GM19193 (cell line): ENCODE data around the gene ZNF789.

Experiments
- POLR2A ChIP-seq: IDR thresholded peaks from 4 replicates; pipeline ENCODE4 v1.6.1; 2011; ENCODE audit not compliant: insufficient read depth, insufficient read length; ENCODE audit errors: extremely low read depth

The ZNF789 gene

GRCh38 chr7:99489235-99489634, 16.5 kb downstream of the ZNF789 start:
- no peak for TF ChIP-seq POLR2A

DNA sequence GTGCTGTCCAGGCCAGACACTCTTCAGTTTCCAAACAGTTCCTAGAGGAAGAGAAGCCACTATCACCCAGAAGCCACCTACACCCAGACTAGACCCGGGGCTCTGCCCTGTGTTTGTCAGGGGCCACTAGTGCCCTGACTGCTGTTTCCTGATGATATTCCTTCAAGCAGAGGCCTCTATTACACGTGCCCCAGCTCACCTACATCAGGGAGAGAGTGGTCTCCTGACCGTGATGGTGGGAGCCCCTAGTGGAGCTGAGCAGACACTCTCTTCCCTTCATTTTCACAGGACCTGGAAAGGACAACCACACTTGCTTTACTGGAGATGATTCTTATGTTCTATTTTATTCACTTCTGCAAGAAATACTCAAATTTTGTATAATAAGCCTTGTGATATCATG, 18.2 kb downstream of the ZNF789 start:
- TF ChIP-seq POLR2A, result no peak

DNA sequence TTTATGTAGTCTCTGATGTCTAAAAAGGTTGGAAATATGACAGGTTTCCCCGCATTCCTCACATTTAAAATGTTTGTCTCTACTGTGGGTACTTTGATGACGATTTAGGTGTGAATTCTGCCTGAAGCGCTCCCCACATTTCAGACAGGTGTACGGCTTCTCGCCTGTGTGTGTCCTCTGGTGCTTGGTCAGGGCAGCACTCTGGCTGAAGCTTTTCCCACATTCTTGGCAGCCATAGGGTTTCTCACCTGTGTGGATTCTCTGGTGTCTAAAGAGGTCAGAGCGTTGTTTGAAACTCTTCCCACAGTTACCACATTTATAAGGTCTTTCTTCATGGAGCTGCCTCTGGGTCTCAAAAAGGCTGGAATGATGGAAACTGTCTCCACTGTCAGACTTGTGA, 21.1 kb downstream of the ZNF789 start:
- TF ChIP-seq POLR2A, result no peak

DNA sequence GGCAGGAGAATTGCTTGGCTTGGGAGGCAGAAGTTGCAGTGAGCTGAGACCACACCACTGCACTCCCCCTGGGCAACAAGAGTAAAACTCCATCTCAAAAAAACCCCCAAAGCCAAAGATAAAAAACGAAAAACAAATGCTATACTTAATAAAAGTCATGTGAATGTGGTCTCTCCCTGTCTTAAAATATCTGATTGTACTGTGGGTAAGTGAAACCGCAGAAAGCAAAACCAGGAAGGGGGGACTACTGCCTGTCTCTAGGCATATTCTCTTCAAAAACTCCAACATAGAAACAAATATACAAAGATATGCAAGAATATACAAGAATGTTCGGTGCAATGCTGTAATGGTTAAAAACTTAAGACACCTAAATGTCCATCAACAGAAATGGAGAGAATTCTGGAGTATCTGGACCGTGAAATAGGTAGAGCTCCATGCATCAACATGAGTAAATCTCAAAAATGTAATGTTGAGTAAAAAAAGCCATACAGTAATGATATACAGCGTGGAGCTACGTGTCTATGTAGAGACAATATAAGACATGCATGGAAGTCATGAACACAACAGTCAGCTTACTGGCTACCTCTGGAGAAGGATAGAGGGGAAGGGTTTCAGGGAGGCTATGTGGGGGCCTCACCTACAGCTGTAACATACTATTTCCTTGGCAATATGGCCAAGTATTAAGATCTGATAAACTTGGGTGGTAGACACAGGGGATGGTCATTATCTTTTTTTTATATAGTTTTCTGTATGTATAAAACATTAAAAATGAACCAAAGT, 25.3 kb downstream of the ZNF789 start:
- no peak for TF ChIP-seq POLR2A

DNA sequence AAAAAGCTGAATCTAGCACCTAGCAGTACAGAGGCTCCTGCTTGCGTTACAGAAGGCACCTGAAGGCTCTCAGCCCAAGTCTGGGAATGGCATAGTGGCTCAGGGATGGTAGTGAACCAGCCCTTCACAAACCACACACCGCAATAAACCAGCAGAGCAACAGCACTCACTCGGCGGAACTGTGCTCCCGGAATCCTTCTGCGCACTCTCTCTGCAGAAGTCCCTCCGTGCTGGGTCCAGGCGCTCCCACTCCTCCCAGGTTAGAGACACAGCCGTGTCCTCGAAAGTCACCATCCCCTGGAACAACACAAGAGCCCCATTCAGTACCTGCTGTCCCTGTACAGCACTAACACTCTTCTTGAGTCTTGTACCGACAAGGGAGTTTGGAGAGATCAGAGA, 25.9 kb downstream of the ZNF789 start:
- no peak for TF ChIP-seq POLR2A

- no peak for TF ChIP-seq POLR2A
Observed at GRCh38 chr7:99499371-99499720, 26.7 kb downstream of the ZNF789 start.

- TF ChIP-seq POLR2A, result peak; percentile 85
Observed at GRCh38 chr7:99499721-99500636, 27.3 kb downstream of the ZNF789 start, which contains the start of gene ZNF394. TSS of gene ZNF394 (minus strand) at chr7:99500281. CDS start at chr7:99500093, 188 bp downstream.

DNA sequence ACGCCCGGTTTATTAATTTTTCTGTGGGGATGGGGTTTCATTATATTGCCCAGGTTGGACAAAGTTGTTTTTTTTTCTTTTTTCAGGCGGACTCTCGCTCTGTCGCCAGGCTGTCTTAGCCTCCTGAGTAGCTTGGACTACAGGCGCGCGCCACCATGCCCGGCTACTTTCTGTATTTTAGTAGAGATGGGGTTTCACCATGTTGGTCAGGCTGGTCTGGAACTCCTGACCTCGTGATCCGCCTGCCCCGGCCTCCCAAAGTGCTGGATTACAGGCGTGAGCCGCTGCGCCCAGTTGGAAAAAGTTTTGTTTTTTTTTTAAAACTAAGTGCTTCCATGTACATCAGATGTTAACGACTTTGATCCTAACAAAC, 27.9 kb downstream of the ZNF789 start:
- TF ChIP-seq POLR2A, result no peak

GRCh38 chr7:99504281-99504602, 31.6 kb downstream of the ZNF789 start:
- TF ChIP-seq POLR2A, result no peak

DNA sequence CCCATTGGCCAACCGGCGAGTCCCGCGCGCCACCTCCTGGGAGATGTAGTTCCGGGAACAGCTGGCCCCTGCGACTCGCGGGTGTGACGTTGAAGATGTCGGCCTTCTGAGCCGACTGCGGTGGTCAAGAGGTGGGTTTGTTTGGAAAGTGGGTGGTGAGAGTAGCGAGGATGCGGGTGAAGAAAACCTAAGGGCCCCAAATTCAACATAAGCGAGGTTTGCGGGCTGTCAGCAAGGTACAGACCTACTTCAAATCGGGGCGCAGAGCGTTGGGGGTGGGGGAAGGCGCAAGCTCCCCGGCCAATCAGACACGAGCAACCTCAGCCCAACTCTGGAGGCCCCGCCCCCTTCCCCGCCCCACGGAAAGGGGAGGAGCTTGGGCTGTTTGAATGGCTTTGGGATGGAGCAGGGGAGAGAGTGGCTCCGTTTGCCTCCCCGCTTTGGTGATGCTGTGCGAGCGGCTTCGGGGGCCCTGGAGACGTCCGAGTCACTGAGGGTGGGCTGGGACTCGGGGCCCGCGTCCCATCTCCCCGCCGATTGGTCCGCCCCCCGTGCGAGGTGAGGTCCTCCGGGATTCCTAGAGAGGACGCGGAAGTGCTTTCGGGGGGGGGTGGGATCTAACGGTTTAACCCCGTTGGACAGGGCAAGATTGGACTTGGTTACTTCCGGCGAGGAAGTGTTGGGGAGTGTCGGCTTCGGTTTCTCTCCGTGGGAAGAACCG, 32.1 kb downstream of the ZNF789 start, which contains the start of gene ZKSCAN5:
Gene ZKSCAN5, plus strand, starts transcription at position 60 of the 721 bp plus-strand sequence. CDS start 1,383 bp downstream, outside the sequence.
- TF ChIP-seq POLR2A, result peak; percentile 78

DNA sequence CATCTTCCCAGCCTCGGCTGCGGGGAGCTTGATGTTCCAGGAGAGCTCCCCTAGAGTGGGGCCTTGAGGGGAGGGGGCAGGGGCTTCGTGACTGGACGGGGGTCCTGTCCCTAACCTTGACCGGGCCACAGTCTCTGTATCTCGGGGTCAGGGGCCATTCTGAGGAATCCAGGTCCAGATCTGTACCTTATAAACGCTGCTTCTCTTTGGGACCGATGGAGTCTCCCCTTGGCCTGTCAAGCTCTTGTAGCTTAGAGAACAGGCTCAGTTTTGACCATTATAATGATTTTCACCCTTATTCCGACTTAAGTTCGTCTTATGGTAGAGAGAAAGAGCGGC, 32.6 kb downstream of the ZNF789 start:
- no peak for TF ChIP-seq POLR2A

GRCh38 chr7:99514050-99514449, 41.4 kb downstream of the ZNF789 start:
- no peak for TF ChIP-seq POLR2A

DNA sequence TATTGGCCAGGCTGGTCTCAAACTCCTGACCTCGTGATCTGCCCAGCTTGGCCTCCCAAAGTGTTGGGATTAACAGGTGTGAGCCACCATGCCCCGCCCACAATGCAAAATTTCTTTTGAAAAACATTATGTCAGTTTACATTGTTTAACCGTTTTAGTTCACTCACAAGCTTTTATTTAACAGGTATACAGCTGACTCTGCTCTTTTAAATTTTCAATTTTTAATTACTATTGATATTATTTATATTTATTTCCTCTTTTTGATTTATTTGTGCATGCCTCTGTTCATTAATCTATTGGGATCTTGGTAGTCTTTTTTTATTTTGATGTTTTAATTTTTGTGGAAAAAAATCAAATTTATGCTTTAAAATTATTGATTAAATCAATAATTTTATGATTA, 48.7 kb downstream of the ZNF789 start:
- TF ChIP-seq POLR2A, result no peak

- no peak for TF ChIP-seq POLR2A
Observed at GRCh38 chr7:99525713-99526440, 53.2 kb downstream of the ZNF789 start.

- no peak for TF ChIP-seq POLR2A
Observed at GRCh38 chr7:99531354-99531765, 58.7 kb downstream of the ZNF789 start.

DNA sequence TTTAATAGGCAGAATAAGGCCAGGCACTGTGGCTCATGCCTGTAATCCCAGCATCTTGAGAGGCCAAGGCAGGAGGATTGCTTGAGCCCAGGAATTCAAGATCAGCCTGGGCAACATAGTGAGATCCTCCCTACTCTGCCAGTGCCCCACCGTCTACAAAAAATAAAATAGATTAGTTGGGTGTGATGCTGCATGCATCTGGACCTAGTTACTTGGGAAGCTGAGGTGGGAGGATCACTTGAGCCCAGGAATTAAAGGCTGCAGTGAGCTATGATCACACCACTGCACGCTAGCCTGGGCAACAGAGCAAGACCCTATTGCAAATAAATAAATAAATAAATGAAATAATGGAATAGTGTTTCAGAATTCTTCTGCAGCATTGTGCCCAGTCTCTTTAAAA, 63.0 kb downstream of the ZNF789 start:
- no peak for TF ChIP-seq POLR2A
